Transverse colon (tissue), 4 donors: Measurements from ENCODE around the gene IFNGR2. TPM values are rescaled to one million over a fixed set of nuclear protein-coding genes. Genes with fewer than 3 reads are reported as not detected.

Experiments used
- DNase-seq: peaks from one replicate; pipeline ENCODE4 v3.0.0-alpha.2; 2019
- H3K27ac ChIP-seq, 4 donors: fragments of 200-600 bp; sonication (generic); 2 replicates each; pipeline ENCODE4 v1.5.1; 2016 to 2018; ENCODE audit warnings: inconsistent platforms in 4 of 4
- H3K27me3 ChIP-seq: fragments of 200-600 bp; sonication (generic); 2 replicates; pipeline ENCODE4 v1.5.1; 2017; ENCODE audit warnings: inconsistent platforms
- H3K36me3 ChIP-seq, 4 donors: fragments of 200-600 bp; sonication (generic); 2 replicates each; pipeline ENCODE4 v1.5.1; 2017 to 2019; ENCODE audit warnings: inconsistent platforms in 4 of 4
- H3K4me1 ChIP-seq, 4 donors: fragments of 200-600 bp; sonication (generic); 2 replicates each; pipeline ENCODE4 v1.5.1; 2017 to 2020; ENCODE audit warnings: inconsistent platforms in 4 of 4
- H3K4me3 ChIP-seq, 4 donors: fragments of 200-600 bp; sonication (generic); 1 replicate in 1 of 4; 2 replicates in 3 of 4; pipeline versions ENCODE4 v1.5.1 to v1.6.1; 2017 to 2019; ENCODE audit warnings: inconsistent platforms in 4 of 4
- H3K9me3 ChIP-seq, 2 donors: fragments of 200-600 bp; sonication (generic); 2 replicates each; pipeline ENCODE4 v1.5.1; 2017 to 2019; ENCODE audit warnings: inconsistent platforms in 2 of 2
- EP300 ChIP-seq: sonication (generic); formaldehyde crosslinking; IDR thresholded peaks from one replicate; pipeline ENCODE4 v1.6.1; 2017; ENCODE audit warnings: antibody characterized with exemption, low read depth
- POLR2A ChIP-seq: fragments of 450-650 bp; IDR thresholded peaks from one replicate; pipeline ENCODE4 v1.6.1; 2016; ENCODE audit warnings: antibody characterized with exemption, mild to moderate bottlenecking, moderate library complexity
- POLR2AphosphoS5 ChIP-seq, 3 donors: sonication (generic); formaldehyde crosslinking; IDR thresholded peaks; one replicate each; pipeline ENCODE4 v1.6.1; 2016; ENCODE audit warnings: antibody characterized with exemption in 3 of 3
- WGBS, 2 donors: methylation state at CpG; one replicate each; pipeline ENCODE4 v1.1.5; 2018; ENCODE audit warnings: low coverage in 1 of 2; 5-methylcytosine and 5-hydroxymethylcytosine counted together
- in situ Hi-C, 4 donors: fragments of 200-750 bp; cut with MboI; loops; one replicate each; pipeline versions ENCODE4 v1.15.0 to v1.15.1; 2017; ENCODE audit warnings: low sequenced_read_pairs in 3 of 4, low pct_ligation_motif_present in 1 of 4, low pct_unique_long_range_greater_than_20kb in 1 of 4
- intact Hi-C: fragments of 100-400 bp; cut with DNase I; formaldehyde crosslinking; loops from one replicate; pipeline ENCODE4 v1.15.1; 2023; ENCODE audit warnings: low total_unique reads
- total RNA-seq, 4 donors: library from RNA; depleted of rRNA; stranded (reverse); fragments of >200 nt; gene quantifications; one replicate each; pipeline ENCODE4 v1.1.0, GENCODE V29; 2016
- TF ChIP-seq, protein P1 (sequence below), 5 experiments: fragments of 200-600 bp in 3 of 5; fragments of 450-650 bp in 2 of 5; sonication (generic) in 3 of 5; IDR thresholded peaks; 1 replicate in 2 of 5; 2 replicates in 3 of 5; pipeline ENCODE4 v1.5.1; 2016 to 2017; ENCODE audit warnings: antibody characterized with exemption in 5 of 5, inconsistent platforms in 3 of 5, mild to moderate bottlenecking in 2 of 5, moderate library complexity in 1 of 5

The IFNGR2 gene
- total RNA-seq, 4 donors from 2014 or later: 40.8 to 131 (median 76.6) TPM

- no peak for DNase-seq
- TF ChIP-seq POLR2AphosphoS5 (IDR thresholded peaks at IDR 0.05) (no peak), EP300 (no peak), POLR2A (no peak)
- TF ChIP-seq, protein P1, sequence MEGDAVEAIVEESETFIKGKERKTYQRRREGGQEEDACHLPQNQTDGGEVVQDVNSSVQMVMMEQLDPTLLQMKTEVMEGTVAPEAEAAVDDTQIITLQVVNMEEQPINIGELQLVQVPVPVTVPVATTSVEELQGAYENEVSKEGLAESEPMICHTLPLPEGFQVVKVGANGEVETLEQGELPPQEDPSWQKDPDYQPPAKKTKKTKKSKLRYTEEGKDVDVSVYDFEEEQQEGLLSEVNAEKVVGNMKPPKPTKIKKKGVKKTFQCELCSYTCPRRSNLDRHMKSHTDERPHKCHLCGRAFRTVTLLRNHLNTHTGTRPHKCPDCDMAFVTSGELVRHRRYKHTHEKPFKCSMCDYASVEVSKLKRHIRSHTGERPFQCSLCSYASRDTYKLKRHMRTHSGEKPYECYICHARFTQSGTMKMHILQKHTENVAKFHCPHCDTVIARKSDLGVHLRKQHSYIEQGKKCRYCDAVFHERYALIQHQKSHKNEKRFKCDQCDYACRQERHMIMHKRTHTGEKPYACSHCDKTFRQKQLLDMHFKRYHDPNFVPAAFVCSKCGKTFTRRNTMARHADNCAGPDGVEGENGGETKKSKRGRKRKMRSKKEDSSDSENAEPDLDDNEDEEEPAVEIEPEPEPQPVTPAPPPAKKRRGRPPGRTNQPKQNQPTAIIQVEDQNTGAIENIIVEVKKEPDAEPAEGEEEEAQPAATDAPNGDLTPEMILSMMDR (IDR thresholded peaks at IDR 0.05): no peak
- in situ Hi-C loops: loop anchor here in 2 of 4 donors (5.0 to 10.0 kb wide), 2 partner anchors 155 to 157 kb away; no protein-coding TSS in a partner anchor
- H3K36me3 ChIP-seq: peaks cover 0 to 14% (median 6%) of the 10 kb centered on the region in 4 donors
- WGBS, 2 donors: 90 to 100% methylated on average over 1 to 4 of the region's 4 CpGs
- H3K27me3 ChIP-seq: no peaks in the 10 kb centered on the region
- H3K4me3 ChIP-seq: no peak overlapping the region
- no peak overlapping the region for H3K27ac ChIP-seq
- intact Hi-C loops: no loop called here
- peaks cover 0 to 34% (median 18%) of the 10 kb centered on the region in 4 donors for H3K4me1 ChIP-seq
- H3K9me3 ChIP-seq: no peaks in the 10 kb centered on the region
These were observed 43.8 kb upstream of the IFNGR2 start for GRCh38 chr21:33359446-33359845.

- peaks cover 0 to 38% (median 18%) of the 10 kb centered on the region in 4 donors for H3K4me1 ChIP-seq
- H3K4me3 ChIP-seq: no peak overlapping the region
- intact Hi-C loops: loop anchor here (10.0 kb wide), 2 partner anchors 85 to 155 kb away; no protein-coding TSS in a partner anchor
- peak overlapping the region in 3 of 4 donors; percentile 68 to 84 (median 73) for H3K27ac ChIP-seq
- no peaks in the 10 kb centered on the region for H3K27me3 ChIP-seq
- in situ Hi-C loops: no loop called here
- TF ChIP-seq, protein P1 (IDR thresholded peaks at IDR 0.05): no peak
- TF ChIP-seq POLR2A (no peak), POLR2AphosphoS5 (IDR thresholded peaks at IDR 0.05) (no peak), EP300 (no peak)
- DNase-seq: no peak
- H3K36me3 ChIP-seq: peaks cover 0 to 12% (median 5%) of the 10 kb centered on the region in 4 donors
- WGBS, 2 donors: 66 to 70% methylated on average over 3 to 6 of the region's 6 CpGs
- no peaks in the 10 kb centered on the region for H3K9me3 ChIP-seq
These were observed 42.9 kb upstream of the IFNGR2 start for GRCh38 chr21:33360281-33360680.

DNA sequence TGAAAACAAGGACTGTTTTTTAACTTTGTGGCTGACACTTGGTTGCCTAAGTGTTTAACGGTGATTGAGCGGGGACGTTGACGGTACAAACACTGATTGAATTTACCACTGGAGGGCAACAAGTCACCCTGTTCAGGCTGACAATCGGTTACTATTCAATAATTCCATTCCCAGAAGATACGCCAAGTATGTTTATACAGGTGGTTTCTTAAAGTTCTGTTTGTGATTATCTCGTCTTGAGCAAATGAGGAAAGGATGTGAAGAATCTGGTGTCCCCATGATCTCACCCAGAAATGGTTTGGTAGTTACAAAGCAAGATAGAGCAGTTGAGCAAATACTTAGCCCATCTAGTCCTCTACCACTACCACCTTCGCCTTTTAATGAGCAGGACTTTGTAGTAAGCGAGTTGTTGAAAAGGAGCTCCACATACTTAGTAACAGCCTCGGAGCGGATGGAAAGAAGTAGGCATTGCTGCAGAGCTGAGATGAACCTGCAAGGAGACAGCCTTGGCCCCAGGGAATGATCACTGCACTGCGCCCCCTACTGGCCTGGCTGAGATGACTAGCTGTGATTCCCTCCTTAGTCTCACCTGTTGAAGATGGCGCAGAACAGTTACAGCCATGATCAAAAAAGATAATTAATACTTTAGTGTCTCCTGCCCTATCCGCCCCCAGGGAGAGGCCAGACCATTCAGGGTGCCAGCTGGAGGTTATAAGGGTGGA, 42.2 kb upstream of the IFNGR2 start:
- Histone ChIP-seq H3K27ac (peak overlapping the region; percentile 68 to 84 (median 71)), H3K4me1 (peaks cover 0 to 38% (median 18%) of the 10 kb centered on the region in 4 donors), H3K9me3 (no peaks in the 10 kb centered on the region), H3K36me3 (peaks cover 0 to 5% (median 1%) of the 10 kb centered on the region in 4 donors), H3K27me3 (no peaks in the 10 kb centered on the region), H3K4me3 (peak overlapping the region in 2 of 4 donors; percentile 0 to 34)
- TF ChIP-seq POLR2AphosphoS5 (IDR thresholded peaks at IDR 0.05) (no peak), EP300 (no peak), POLR2A (peak; percentile 12)
- TF ChIP-seq, protein P1 (IDR thresholded peaks at IDR 0.05): peak; percentile 76 to 96 (median 86)
- peak; percentile 89 for DNase-seq
- 19% methylated on average over 14 of the region's 14 CpGs; no CpG with 5 or more reads in 1 of the 2 donors for WGBS, 2 donors
- intact Hi-C loops: loop anchor here (10.0 kb wide), 2 partner anchors 84 to 156 kb away; no protein-coding TSS in a partner anchor
- in situ Hi-C loops: no loop called here

DNA sequence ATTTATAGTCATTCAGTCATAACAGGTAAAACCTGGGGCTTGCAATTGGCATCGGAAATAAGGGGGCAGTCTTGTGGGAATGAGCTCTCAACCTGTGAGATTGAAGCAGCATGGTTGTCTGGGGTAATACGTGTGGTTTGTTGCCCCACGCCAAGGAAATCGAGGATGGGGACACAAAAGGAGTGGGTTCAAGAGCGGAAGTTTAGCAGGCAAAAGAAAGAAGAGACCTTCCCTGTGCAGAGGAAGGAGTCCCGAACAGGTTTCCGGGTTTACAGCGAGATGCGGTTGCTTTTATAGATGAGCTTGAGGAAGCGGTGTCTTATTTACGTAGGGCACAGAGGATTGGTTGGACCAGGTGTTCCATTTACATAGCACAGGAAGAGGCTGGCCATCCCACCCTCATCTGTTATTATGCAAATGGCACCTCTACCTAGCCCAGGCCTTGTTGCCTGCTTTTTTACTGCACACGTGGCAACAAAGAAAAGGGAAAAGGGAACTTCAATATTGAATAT, 41.1 kb upstream of the IFNGR2 start:
- intact Hi-C loops (loop anchor here (10.0 kb wide), 2 partner anchors 83 to 157 kb away; no protein-coding TSS in a partner anchor), in situ Hi-C loops (no loop called here)
- peaks cover 0 to 38% (median 18%) of the 10 kb centered on the region in 4 donors for H3K4me1 ChIP-seq
- H3K27ac ChIP-seq: peak overlapping the region; percentile 68 to 84 (median 71)
- no peaks in the 10 kb centered on the region for H3K36me3 ChIP-seq
- no peaks in the 10 kb centered on the region for H3K27me3 ChIP-seq
- H3K9me3 ChIP-seq: peaks cover 5% of the 10 kb centered on the region in 2 donors
- peak overlapping the region in 3 of 4 donors; percentile 0 to 34 (median 5) for H3K4me3 ChIP-seq
- peak; percentile 56 for DNase-seq
- 50 to 52% methylated on average over 9 to 12 of the region's 12 CpGs for WGBS, 2 donors
- TF ChIP-seq, protein P1 (IDR thresholded peaks at IDR 0.05): no peak
- no peak for TF ChIP-seq EP300
- peak; percentile 80 to 95 (median 90) for TF ChIP-seq POLR2AphosphoS5 (IDR thresholded peaks at IDR 0.05)
- peak; percentile 89 for TF ChIP-seq POLR2A
